Panc1 (cell line): Measurements from ENCODE around the gene AMBP. TPM values are rescaled to one million over a fixed set of nuclear protein-coding genes. Genes with fewer than 3 reads are reported as not detected.

Source experiments
- ATAC-seq: fragments of 200-7000 bp; cut with Tn5 transposase; 2 replicates; pipeline ENCODE4 v1.9.1; 2020; ENCODE audit warnings: mild to moderate bottlenecking, moderate library complexity
- BruUV-seq: library from RNA; stranded (reverse); fragments of 400-500 nt; replicated peaks from 2 replicates; lab custom pipeline; 2021; lab: Mats Ljungman, UMichigan
- CTCF ChIA-PET: fragments of 300-600 bp; sonication (Branson Sonifier 250); formaldehyde crosslinking; loops from one replicate; lab custom pipeline; 2022; ENCODE audit warnings: antibody characterized with exemption; lab: Charles Lee
- POLR2A ChIA-PET: fragments of 300-600 bp; sonication (Branson Sonifier 250); formaldehyde crosslinking; loops from one replicate; lab custom pipeline; 2022; ENCODE audit warnings: antibody characterized with exemption; lab: Charles Lee
- DNase-seq: peaks from one replicate; pipeline ENCODE4 v3.0.0-alpha.2; 2010; ENCODE audit warnings: low read depth, low spot score
- H3K27ac ChIP-seq: 2 replicates; pipeline ENCODE4 v1.5.1; 2011; ENCODE audit warnings: mild to moderate bottlenecking, low read length, inconsistent platforms
- H3K27me3 ChIP-seq: fragments of 200-500 bp; sonication (Bioruptor generic); 2 replicates; pipeline ENCODE4 v1.6.0; 2014; ENCODE audit warnings: low read length, inconsistent platforms; ENCODE audit not compliant: control insufficient read depth, insufficient read depth
- H3K36me3 ChIP-seq: fragments of 200-500 bp; sonication (Bioruptor generic); 2 replicates; pipeline ENCODE4 v1.5.1; 2014; ENCODE audit warnings: inconsistent platforms, mild to moderate bottlenecking, low read length, moderate library complexity; ENCODE audit not compliant: control insufficient read depth, insufficient read depth
- H3K4me1 ChIP-seq: 2 replicates; pipeline ENCODE4 v1.5.1; 2011; ENCODE audit warnings: inconsistent platforms, mild to moderate bottlenecking, low read length, moderate library complexity; ENCODE audit not compliant: control insufficient read depth, insufficient read depth
- H3K4me3 ChIP-seq, 2 experiments: 2 replicates each; pipeline ENCODE4 v1.5.1; 2011 to 2012; ENCODE audit warnings: low read depth in 2 of 2, low read length in 2 of 2, mild to moderate bottlenecking in 2 of 2, inconsistent platforms in 1 of 2, moderate library complexity in 1 of 2
- H3K9me3 ChIP-seq: fragments of 200-500 bp; sonication (Bioruptor generic); 2 replicates; pipeline ENCODE4 v1.5.1; 2014; ENCODE audit warnings: low read depth, mild to moderate bottlenecking, inconsistent platforms, low read length, moderate library complexity; ENCODE audit not compliant: control insufficient read depth, insufficient read depth
- POLR2AphosphoS5 ChIP-seq: IDR thresholded peaks from 2 replicates; pipeline ENCODE4 v1.6.1; 2012; ENCODE audit warnings: mild to moderate bottlenecking, low read depth, low read length, moderate library complexity
- SIN3A ChIP-seq: IDR thresholded peaks from 2 replicates; pipeline ENCODE4 v1.6.1; 2012; ENCODE audit warnings: low read depth, mild to moderate bottlenecking, low read length, moderate library complexity, borderline replicate concordance; ENCODE audit not compliant: insufficient read depth
- TCF7L2 ChIP-seq: IDR thresholded peaks from 2 replicates; pipeline ENCODE4 v1.6.1; 2011; ENCODE audit warnings: mild to moderate bottlenecking, low read depth, low read length, inconsistent platforms
- in situ Hi-C: cut with HindIII; loops from 2 replicates; pipeline ENCODE4 v1.10.0; 2016; ENCODE audit warnings: low sequenced_read_pairs, low pct_unique_long_range_greater_than_20kb
- intact Hi-C: fragments of 100-400 bp; cut with micrococcal nuclease; formaldehyde crosslinking; loops from one replicate; pipeline ENCODE4 v1.10.0; 2022; ENCODE audit not compliant: unreplicated experiment
- total RNA-seq: library from RNA; stranded (reverse); gene quantifications from one replicate; pipeline ENCODE4 v1.2.1, GENCODE V29; 2021; ENCODE audit not compliant: unreplicated experiment
- TF ChIP-seq, protein P1 (sequence below): fragments of 450-650 bp; IDR thresholded peaks from 2 replicates; pipeline ENCODE4 v1.5.1; 2017; ENCODE audit warnings: mild to moderate bottlenecking
- TF ChIP-seq, protein P2 (sequence below), 2 experiments: IDR thresholded peaks; 2 replicates each; pipeline ENCODE4 v1.6.1; 2011 to 2012; ENCODE audit warnings: low read depth in 2 of 2, control low read depth in 1 of 2, low read length in 1 of 2, mild to moderate bottlenecking in 1 of 2, moderate library complexity in 1 of 2; ENCODE audit not compliant: insufficient read depth in 1 of 2

Gene AMBP
- total RNA-seq, 1 experiment from 2014 or later = 1.7 TPM

GRCh38 chr9:114086607-114087006 is 8.5 kb upstream of the AMBP start:
- in situ Hi-C loops (no loop called here), intact Hi-C loops (no loop called here)
- CTCF ChIA-PET = no interaction called here
- Histone ChIP-seq H3K27ac (no peak overlapping the region), H3K36me3 (no peaks in the 10 kb centered on the region), H3K4me3 (no peak overlapping the region), H3K4me1 (no peaks in the 10 kb centered on the region), H3K9me3 (no peaks in the 10 kb centered on the region), H3K27me3 (no peaks in the 10 kb centered on the region)
- DNase-seq = no peak
- POLR2A ChIA-PET = no interaction called here
- TF ChIP-seq TCF7L2 = no peak
- TF ChIP-seq POLR2AphosphoS5 = no peak
- no peak for TF ChIP-seq SIN3A
- TF ChIP-seq, protein P1, sequence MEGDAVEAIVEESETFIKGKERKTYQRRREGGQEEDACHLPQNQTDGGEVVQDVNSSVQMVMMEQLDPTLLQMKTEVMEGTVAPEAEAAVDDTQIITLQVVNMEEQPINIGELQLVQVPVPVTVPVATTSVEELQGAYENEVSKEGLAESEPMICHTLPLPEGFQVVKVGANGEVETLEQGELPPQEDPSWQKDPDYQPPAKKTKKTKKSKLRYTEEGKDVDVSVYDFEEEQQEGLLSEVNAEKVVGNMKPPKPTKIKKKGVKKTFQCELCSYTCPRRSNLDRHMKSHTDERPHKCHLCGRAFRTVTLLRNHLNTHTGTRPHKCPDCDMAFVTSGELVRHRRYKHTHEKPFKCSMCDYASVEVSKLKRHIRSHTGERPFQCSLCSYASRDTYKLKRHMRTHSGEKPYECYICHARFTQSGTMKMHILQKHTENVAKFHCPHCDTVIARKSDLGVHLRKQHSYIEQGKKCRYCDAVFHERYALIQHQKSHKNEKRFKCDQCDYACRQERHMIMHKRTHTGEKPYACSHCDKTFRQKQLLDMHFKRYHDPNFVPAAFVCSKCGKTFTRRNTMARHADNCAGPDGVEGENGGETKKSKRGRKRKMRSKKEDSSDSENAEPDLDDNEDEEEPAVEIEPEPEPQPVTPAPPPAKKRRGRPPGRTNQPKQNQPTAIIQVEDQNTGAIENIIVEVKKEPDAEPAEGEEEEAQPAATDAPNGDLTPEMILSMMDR = no peak
- TF ChIP-seq, protein P2, sequence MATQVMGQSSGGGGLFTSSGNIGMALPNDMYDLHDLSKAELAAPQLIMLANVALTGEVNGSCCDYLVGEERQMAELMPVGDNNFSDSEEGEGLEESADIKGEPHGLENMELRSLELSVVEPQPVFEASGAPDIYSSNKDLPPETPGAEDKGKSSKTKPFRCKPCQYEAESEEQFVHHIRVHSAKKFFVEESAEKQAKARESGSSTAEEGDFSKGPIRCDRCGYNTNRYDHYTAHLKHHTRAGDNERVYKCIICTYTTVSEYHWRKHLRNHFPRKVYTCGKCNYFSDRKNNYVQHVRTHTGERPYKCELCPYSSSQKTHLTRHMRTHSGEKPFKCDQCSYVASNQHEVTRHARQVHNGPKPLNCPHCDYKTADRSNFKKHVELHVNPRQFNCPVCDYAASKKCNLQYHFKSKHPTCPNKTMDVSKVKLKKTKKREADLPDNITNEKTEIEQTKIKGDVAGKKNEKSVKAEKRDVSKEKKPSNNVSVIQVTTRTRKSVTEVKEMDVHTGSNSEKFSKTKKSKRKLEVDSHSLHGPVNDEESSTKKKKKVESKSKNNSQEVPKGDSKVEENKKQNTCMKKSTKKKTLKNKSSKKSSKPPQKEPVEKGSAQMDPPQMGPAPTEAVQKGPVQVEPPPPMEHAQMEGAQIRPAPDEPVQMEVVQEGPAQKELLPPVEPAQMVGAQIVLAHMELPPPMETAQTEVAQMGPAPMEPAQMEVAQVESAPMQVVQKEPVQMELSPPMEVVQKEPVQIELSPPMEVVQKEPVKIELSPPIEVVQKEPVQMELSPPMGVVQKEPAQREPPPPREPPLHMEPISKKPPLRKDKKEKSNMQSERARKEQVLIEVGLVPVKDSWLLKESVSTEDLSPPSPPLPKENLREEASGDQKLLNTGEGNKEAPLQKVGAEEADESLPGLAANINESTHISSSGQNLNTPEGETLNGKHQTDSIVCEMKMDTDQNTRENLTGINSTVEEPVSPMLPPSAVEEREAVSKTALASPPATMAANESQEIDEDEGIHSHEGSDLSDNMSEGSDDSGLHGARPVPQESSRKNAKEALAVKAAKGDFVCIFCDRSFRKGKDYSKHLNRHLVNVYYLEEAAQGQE (IDR thresholded peaks at IDR 0.05; ENCODE audit: insufficient read depth in 1 of 2, low read depth in 2 of 2, low read length in 1 of 2) = no peak
- no peak for ATAC-seq
- BruUV-seq = no TSS peak

GRCh38 chr9:114086009-114086408 is 7.9 kb upstream of the AMBP start:
- TF ChIP-seq SIN3A (no peak), POLR2AphosphoS5 (no peak), TCF7L2 (no peak)
- TF ChIP-seq, protein P2 (IDR thresholded peaks at IDR 0.05; ENCODE audit: insufficient read depth in 1 of 2, low read depth in 2 of 2, low read length in 1 of 2) = no peak
- TF ChIP-seq, protein P1 = no peak

More at GRCh38 chr9:114086009-114086408, 7.9 kb upstream of the AMBP start:
- intact Hi-C loops (no loop called here), in situ Hi-C loops (no loop called here)
- ChIA-PET CTCF (no interaction called here), POLR2A (no interaction called here)
- no peaks in the 10 kb centered on the region for H3K9me3 ChIP-seq
- ATAC-seq = no peak
- no TSS peak for BruUV-seq
- no peaks in the 10 kb centered on the region for H3K36me3 ChIP-seq
- H3K4me1 ChIP-seq = no peaks in the 10 kb centered on the region
- H3K27ac ChIP-seq = no peak overlapping the region
- no peaks in the 10 kb centered on the region for H3K27me3 ChIP-seq
- no peak for DNase-seq
- H3K4me3 ChIP-seq = no peak overlapping the region
